Left forelimb (tissue), 1 donor: ENCODE results near the gene OVAAL.

Experiments
- DNase-seq: peaks from one replicate; pipeline ENCODE4 v3.0.0-alpha.2; 2018; ENCODE audit warnings: low spot score

The OVAAL gene

GRCh38 chr1:180609643-180610555 lies 51.1 kb downstream of the OVAAL start:
- DNase-seq, result no peak

DNA sequence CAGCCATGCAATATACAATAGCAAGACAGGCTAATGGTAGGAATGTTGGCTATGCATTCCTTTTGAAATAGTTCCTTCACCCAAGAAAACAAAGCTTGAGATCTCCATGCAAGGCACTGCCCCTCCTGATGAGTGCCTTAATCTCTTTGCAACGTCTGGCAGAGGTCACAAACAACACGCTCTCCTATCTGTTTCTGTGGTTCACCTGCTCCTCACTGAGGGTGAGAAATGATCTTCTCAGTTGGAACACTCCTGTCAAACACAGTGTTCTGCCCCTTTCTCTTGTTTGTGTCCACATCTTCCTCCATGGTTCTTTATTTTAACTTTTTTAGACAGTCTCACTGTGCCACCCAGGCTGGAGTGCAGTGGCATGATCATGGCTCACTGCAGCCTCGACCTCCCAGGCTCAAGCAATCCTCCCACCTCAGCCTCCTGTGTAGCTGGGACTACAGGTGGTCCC lies 51.8 kb downstream of the OVAAL start:
- no peak for DNase-seq

DNA sequence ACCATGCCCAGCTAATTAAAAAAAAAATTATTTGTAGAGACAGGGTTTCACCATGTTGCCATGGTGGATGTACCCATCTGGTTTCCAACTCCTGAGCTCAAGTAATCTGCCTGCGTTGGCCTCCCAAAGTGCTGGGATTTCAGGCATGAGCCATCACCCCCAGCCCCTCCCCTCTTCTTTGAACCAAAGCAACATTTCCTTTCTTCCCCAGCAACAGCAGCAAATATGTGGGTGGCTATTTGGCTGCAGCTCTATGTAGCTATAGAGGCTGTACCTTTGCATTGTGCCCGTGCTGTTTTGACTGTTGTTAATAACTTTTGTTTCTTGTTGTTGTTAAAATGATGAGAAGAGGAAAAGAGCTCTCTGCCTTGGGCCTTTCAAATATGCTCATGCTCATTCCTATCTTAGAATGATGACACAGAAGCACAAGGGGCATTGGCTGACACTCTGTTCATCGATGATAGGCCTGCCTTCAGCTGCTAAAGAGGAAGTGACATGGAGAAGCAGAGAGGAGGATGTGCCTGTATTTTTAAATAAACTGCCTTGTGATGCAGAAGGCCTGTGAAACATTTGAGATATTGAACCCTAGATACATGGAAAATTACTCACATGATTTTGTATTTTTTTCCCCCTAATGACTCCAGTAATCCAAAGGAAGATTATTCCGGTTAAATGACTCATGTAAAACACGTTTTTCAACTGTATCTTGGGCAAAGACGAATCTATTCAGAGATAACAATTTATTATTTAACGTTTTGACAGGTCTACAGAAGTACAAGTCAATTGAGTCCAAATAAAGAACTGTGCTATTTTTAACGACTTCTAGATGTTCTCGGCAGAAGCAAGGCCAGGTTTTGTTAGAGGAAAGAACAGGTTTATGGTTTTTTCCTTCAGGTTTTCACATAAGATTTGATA lies 52.5 kb downstream of the OVAAL start:
- no peak for DNase-seq

GRCh38 chr1:180612632-180613031 lies 53.9 kb downstream of the OVAAL start:
- DNase-seq, result no peak

GRCh38 chr1:180614730-180615129 lies 56.0 kb downstream of the OVAAL start:
- DNase-seq, result no peak

DNA sequence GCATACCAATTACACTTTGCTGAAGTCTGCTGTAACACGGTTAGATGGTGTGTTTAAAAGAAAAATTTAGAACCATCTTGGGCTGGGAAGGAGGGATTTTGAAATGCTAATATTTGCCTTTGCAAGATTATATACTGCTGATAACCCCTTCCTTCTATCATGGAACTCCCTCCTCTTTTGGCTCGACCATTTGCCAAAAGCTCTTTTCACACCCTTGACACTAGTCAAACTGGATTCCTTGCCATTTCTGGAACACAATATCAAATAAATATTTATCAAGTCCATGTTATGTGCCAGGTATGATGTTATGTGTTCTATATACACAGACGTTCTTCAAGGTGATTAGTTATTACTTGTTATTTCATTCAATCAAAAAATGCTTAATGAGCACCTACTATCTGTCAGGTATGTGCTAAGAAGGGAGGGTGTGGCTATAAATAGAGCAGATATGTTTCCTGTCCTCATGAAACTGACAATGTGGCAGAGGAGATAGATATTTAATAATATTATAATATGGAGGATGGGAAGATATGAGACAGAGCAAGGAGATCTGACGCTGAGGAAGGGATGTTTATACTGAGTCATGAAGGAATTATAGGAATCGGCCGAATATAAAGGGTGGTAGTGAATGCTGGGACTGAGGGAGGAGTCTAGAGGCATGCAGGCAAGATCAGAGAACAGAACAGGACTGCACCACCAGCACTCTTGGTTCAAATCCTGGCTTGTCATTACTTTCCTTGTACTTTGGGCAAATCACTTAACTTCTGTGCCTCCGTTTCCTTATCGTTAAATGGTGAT lies 56.9 kb downstream of the OVAAL start:
- no peak for DNase-seq
